Measurements from ENCODE around the gene SGK1. TPM values are rescaled to one million over a fixed set of nuclear protein-coding genes. Genes with fewer than 3 reads are reported as not detected.

SGK1 gene
- total RNA-seq, 6 donors from 2014 or later: 118 to 426 (median 199) TPM

- H3K4me3 ChIP-seq: no peak overlapping the region
- ATAC-seq (ENCODE audit: low FRiP score in 2 of 2) (no peak), DNase-seq (no peak)
- no peak for TF ChIP-seq POLR2AphosphoS5 (IDR thresholded peaks at IDR 0.05)
- TF ChIP-seq POLR2A (IDR thresholded peaks at IDR 0.05): no peak
- no peak for TF ChIP-seq EP300 (IDR thresholded peaks at IDR 0.05)
- TF ChIP-seq CTCF (IDR thresholded peaks at IDR 0.05): no peak
- WGBS, 2 donors: 80 to 82% methylated on average over 3 of the region's 3 CpGs
- H3K9me3 ChIP-seq: no peaks in the 10 kb centered on the region
- no peak overlapping the region for H3K27ac ChIP-seq
- H3K36me3 ChIP-seq: no peaks in the 10 kb centered on the region
- H3K4me1 ChIP-seq: no peaks in the 10 kb centered on the region
- no peaks in the 10 kb centered on the region for H3K27me3 ChIP-seq
These were observed 185.3 kb downstream of the SGK1 start for GRCh38 chr6:134132494-134133141.

- ATAC-seq (ENCODE audit: low FRiP score in 2 of 2): no peak
- WGBS, 2 donors: 92 to 93% methylated on average over 4 of the region's 4 CpGs
- no peaks in the 10 kb centered on the region for H3K9me3 ChIP-seq
- H3K4me3 ChIP-seq: no peak overlapping the region
- no peak overlapping the region for H3K27ac ChIP-seq
- H3K4me1 ChIP-seq: no peaks in the 10 kb centered on the region
- no peaks in the 10 kb centered on the region for H3K36me3 ChIP-seq
- H3K27me3 ChIP-seq: no peaks in the 10 kb centered on the region
- TF ChIP-seq CTCF (IDR thresholded peaks at IDR 0.05) (no peak), EP300 (IDR thresholded peaks at IDR 0.05) (no peak)
- no peak for DNase-seq
These were observed 186.3 kb downstream of the SGK1 start for GRCh38 chr6:134131530-134132139.

DNA sequence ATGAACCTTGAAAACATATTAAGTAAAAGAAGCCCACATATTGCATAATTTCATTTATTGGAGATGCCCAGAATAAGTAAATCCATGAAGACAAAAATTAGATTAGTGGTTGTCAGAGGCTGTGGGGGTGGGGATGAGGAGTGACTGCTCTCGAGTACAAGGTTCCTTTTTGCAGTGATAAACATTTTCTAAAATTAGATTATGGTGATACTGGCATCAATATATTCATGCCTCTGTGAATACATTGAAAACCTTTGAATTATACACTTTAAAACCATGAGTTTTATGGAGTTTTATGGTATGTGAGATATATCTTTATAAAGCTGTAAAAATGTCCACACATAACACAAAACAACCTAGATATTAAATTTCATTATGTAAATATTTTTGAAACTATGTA is 189.8 kb downstream of the SGK1 start:
- Histone ChIP-seq H3K27me3 (no peaks in the 10 kb centered on the region), H3K9me3 (no peaks in the 10 kb centered on the region), H3K4me1 (no peaks in the 10 kb centered on the region), H3K4me3 (no peak overlapping the region), H3K27ac (no peak overlapping the region), H3K36me3 (no peaks in the 10 kb centered on the region)
- DNase-seq (no peak), ATAC-seq (ENCODE audit: low FRiP score in 2 of 2) (no peak)
- 16 to 25% methylated on average over 1 of the region's 1 CpG for WGBS, 2 donors
- TF ChIP-seq EP300 (IDR thresholded peaks at IDR 0.05) (no peak), POLR2AphosphoS5 (IDR thresholded peaks at IDR 0.05) (no peak), CTCF (IDR thresholded peaks at IDR 0.05) (no peak), POLR2A (IDR thresholded peaks at IDR 0.05) (no peak)

DNA sequence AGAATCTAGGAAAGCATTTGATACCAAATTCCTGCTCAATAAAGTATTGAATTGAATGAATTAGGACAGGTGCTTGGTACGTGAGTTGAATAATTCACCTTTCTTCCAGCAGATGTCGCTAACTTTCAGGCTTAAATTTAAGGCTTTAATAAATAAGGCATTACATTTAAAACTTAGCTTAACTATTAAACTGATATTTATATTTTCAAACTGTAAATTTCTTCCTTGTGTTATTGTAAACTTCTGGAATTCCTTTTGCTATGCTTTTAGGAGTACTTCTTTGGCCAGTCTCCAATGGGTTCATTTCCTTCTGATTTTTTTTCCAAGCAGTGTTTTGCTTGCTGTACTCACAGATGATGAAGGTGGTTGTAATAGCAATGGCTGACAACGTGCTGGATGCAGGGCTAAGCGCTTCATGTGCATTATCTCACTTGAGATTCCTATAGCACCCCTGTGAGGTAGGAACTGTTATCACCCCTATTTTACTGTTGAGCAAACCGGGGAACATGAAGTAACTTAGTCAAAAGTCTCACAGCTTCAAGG is 194.2 kb downstream of the SGK1 start:
- ATAC-seq (ENCODE audit: low FRiP score in 2 of 2): peak in 1 of 2 donors; percentile 57
- WGBS, 2 donors: 9% methylated on average over 5 of the region's 5 CpGs
- Histone ChIP-seq H3K9me3 (no peaks in the 10 kb centered on the region), H3K27ac (no peak overlapping the region), H3K4me3 (no peak overlapping the region), H3K36me3 (no peaks in the 10 kb centered on the region), H3K4me1 (no peaks in the 10 kb centered on the region), H3K27me3 (no peaks in the 10 kb centered on the region)
- TF ChIP-seq CTCF (IDR thresholded peaks at IDR 0.05): peak in 5 of 6 experiments; percentile 59 to 78 (median 70)
- TF ChIP-seq POLR2A (IDR thresholded peaks at IDR 0.05): no peak
- DNase-seq: no peak

DNA sequence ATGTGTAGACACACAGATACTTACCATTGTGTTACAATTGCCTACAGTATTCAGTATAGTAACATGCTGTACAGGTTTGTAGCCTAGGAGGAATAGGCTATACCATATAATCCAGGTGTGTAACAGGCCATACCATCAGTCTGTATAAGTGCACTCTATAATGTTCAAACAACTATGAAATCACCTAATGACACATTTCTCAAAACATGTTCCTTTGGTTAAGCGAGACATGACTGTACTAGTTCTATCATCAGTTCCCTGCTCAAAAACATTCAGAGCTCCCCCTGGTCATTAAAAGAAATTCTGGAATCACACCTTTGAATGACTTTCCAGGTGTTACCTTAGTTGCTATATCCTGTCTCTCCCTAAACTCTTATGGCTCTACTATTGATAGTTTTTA is 195.1 kb downstream of the SGK1 start:
- H3K4me3 ChIP-seq: no peak overlapping the region
- 97 to 100% methylated on average over 1 of the region's 1 CpG for WGBS, 2 donors
- H3K36me3 ChIP-seq: no peaks in the 10 kb centered on the region
- no peak for TF ChIP-seq POLR2AphosphoS5 (IDR thresholded peaks at IDR 0.05)
- no peak for TF ChIP-seq CTCF (IDR thresholded peaks at IDR 0.05)
- no peak for TF ChIP-seq POLR2A (IDR thresholded peaks at IDR 0.05)
- TF ChIP-seq EP300 (IDR thresholded peaks at IDR 0.05): no peak
- no peaks in the 10 kb centered on the region for H3K27me3 ChIP-seq
- ATAC-seq (ENCODE audit: low FRiP score in 2 of 2) (no peak), DNase-seq (no peak)
- H3K4me1 ChIP-seq: no peaks in the 10 kb centered on the region
- H3K27ac ChIP-seq: no peak overlapping the region
- H3K9me3 ChIP-seq: no peaks in the 10 kb centered on the region
